Gastroesophageal sphincter (tissue), 3 donors: ENCODE measurements around the gene TGFB1I1.

Experiments
- CTCF ChIP-seq, 4 experiments: fragments of 200-600 bp in 2 of 4; fragments of 450-650 bp in 2 of 4; sonication (generic) in 1 of 4; IDR thresholded peaks; one replicate each; pipeline ENCODE4 v1.5.1; 2017 to 2019; ENCODE audit warnings: antibody characterized with exemption in 4 of 4, mild to moderate bottlenecking in 2 of 4, moderate library complexity in 2 of 4
- POLR2A ChIP-seq, 2 donors: fragments of 450-650 bp; IDR thresholded peaks; one replicate each; pipeline ENCODE4 v1.6.1; 2017; ENCODE audit warnings: antibody characterized with exemption in 2 of 2, mild to moderate bottlenecking in 2 of 2, moderate library complexity in 1 of 2
- POLR2AphosphoS5 ChIP-seq: sonication (generic); formaldehyde crosslinking; IDR thresholded peaks from one replicate; pipeline ENCODE4 v1.6.1; 2017; ENCODE audit warnings: antibody characterized with exemption

- TF ChIP-seq CTCF (IDR thresholded peaks at IDR 0.05) (no peak), POLR2AphosphoS5 (no peak), POLR2A (IDR thresholded peaks at IDR 0.05) (no peak)
Observed at GRCh38 chr16:31493506-31494125, 21.7 kb downstream of the TGFB1I1 start.
